Endothelial cell of umbilical vein (primary cell): ENCODE results near the gene SLC12A7.

Source experiments
- CTCF ChIP-seq, 2 donors: IDR thresholded peaks; 1 replicate in 1 of 2; 2 replicates in 1 of 2; pipeline ENCODE4 v1.5.1; 2011; ENCODE audit warnings: low read length in 2 of 2, mild to moderate bottlenecking in 2 of 2, moderate library complexity in 2 of 2, control low read depth in 1 of 2, inconsistent platforms in 1 of 2, low read depth in 1 of 2; ENCODE audit not compliant: insufficient read depth in 1 of 2; ENCODE audit errors: extremely low read depth in 1 of 2
- EZH2 ChIP-seq: IDR thresholded peaks from 2 replicates; pipeline ENCODE4 v1.6.1; 2012; ENCODE audit warnings: borderline replicate concordance, low read depth, mild to moderate bottlenecking, moderate library complexity, low read length, inconsistent platforms; ENCODE audit not compliant: severe bottlenecking
- GATA2 ChIP-seq: IDR thresholded peaks from 2 replicates; pipeline ENCODE4 v1.7.0; 2011; ENCODE audit warnings: low read depth, mild to moderate bottlenecking, moderate library complexity, mixed read lengths, low read length; ENCODE audit not compliant: insufficient read length, insufficient read depth
- JUN ChIP-seq: IDR thresholded peaks from 2 replicates; pipeline ENCODE4 v1.6.1; 2011; ENCODE audit warnings: borderline replicate concordance, low read depth; ENCODE audit not compliant: insufficient read length, insufficient read depth
- MAX ChIP-seq: IDR thresholded peaks from 2 replicates; pipeline ENCODE4 v1.6.1; 2011; ENCODE audit not compliant: insufficient read depth, insufficient read length
- MYC ChIP-seq: IDR thresholded peaks from one replicate; pipeline ENCODE4 v1.6.1; 2011; ENCODE audit warnings: mild to moderate bottlenecking, low read depth, low read length
- POLR2A ChIP-seq: IDR thresholded peaks from 2 replicates; pipeline ENCODE4 v1.6.1; 2012; ENCODE audit warnings: low read depth, mild to moderate bottlenecking, control low read depth, low read length

- TF ChIP-seq MAX (no peak), CTCF (IDR thresholded peaks at IDR 0.05; ENCODE audit: extremely low read depth in 1 of 2, insufficient read depth in 1 of 2, low read depth in 1 of 2, low read length in 2 of 2) (no peak), POLR2A (no peak), GATA2 (no peak), EZH2 (no peak), MYC (no peak), JUN (no peak)
These were observed 43.5 kb downstream of the SLC12A7 start for GRCh38 chr5:1068204-1068894.
